Transverse colon (tissue), 4 donors: Measurements from ENCODE around the gene KCND2.

Source experiments
- POLR2AphosphoS5 ChIP-seq, 3 donors: sonication (generic); formaldehyde crosslinking; IDR thresholded peaks; one replicate each; pipeline ENCODE4 v1.6.1; 2016; ENCODE audit warnings: antibody characterized with exemption in 3 of 3
- TF ChIP-seq, protein P1 (sequence below), 5 experiments: fragments of 200-600 bp in 3 of 5; fragments of 450-650 bp in 2 of 5; sonication (generic) in 3 of 5; IDR thresholded peaks; 1 replicate in 2 of 5; 2 replicates in 3 of 5; pipeline ENCODE4 v1.5.1; 2016 to 2017; ENCODE audit warnings: antibody characterized with exemption in 5 of 5, inconsistent platforms in 3 of 5, mild to moderate bottlenecking in 2 of 5, moderate library complexity in 1 of 5

DNA sequence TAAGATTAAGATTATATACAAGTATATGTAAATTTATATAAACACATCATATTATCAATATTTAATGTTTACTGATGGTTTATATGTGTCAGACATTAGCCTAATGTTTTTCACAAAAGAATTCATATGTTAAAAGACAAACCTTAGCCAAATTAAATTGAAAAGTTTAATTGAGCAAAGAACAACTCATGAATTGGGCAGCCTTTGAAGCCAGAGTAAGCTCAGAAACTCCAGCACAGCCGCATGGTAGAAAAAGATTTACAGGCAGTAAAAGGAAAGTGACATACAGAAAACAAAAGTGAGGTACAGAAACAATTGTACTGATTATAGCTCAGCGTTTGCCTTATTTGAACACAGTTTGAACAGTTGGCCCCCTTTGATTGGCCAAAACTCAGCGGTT, 460.9 kb downstream of the KCND2 start:
- TF ChIP-seq, protein P1, sequence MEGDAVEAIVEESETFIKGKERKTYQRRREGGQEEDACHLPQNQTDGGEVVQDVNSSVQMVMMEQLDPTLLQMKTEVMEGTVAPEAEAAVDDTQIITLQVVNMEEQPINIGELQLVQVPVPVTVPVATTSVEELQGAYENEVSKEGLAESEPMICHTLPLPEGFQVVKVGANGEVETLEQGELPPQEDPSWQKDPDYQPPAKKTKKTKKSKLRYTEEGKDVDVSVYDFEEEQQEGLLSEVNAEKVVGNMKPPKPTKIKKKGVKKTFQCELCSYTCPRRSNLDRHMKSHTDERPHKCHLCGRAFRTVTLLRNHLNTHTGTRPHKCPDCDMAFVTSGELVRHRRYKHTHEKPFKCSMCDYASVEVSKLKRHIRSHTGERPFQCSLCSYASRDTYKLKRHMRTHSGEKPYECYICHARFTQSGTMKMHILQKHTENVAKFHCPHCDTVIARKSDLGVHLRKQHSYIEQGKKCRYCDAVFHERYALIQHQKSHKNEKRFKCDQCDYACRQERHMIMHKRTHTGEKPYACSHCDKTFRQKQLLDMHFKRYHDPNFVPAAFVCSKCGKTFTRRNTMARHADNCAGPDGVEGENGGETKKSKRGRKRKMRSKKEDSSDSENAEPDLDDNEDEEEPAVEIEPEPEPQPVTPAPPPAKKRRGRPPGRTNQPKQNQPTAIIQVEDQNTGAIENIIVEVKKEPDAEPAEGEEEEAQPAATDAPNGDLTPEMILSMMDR (IDR thresholded peaks at IDR 0.05) = no peak
- TF ChIP-seq POLR2AphosphoS5 (IDR thresholded peaks at IDR 0.05) = no peak
